AG04450 (cell line): ENCODE data around the gene KRTAP10-6. TPM values are rescaled to one million over a fixed set of nuclear protein-coding genes. Genes with fewer than 3 reads are reported as not detected.

Source experiments
- CTCF ChIA-PET: fragments of 300-600, 350-600 bp; formaldehyde crosslinking; extraction: SDS; loops from one replicate; lab custom pipeline; 2022; ENCODE audit warnings: antibody characterized with exemption, inconsistent platforms; lab: Charles Lee
- POLR2A ChIA-PET: fragments of 350-600 bp; formaldehyde crosslinking; extraction: SDS; loops from one replicate; lab custom pipeline; 2021; ENCODE audit warnings: antibody characterized with exemption, inconsistent platforms; lab: Yijun Ruan, JAX
- DNase-seq: peaks from one replicate; pipeline ENCODE4 v3.0.0-alpha.2; 2011; ENCODE audit warnings: low read depth, low spot score
- H3K27ac ChIP-seq: one replicate; pipeline ENCODE4 v1.5.1; 2012; ENCODE audit warnings: low read depth, low read length, control low read depth
- H3K27me3 ChIP-seq: one replicate; pipeline ENCODE4 v1.6.0; 2012; ENCODE audit warnings: low read length; ENCODE audit not compliant: control insufficient read depth, insufficient read depth
- H3K4me3 ChIP-seq: 2 replicates; pipeline ENCODE4 v1.5.1; 2011; ENCODE audit warnings: mild to moderate bottlenecking, low read depth, low read length, control low read depth
- H3K9me3 ChIP-seq: 2 replicates; pipeline ENCODE4 v1.5.1; 2012; ENCODE audit warnings: low read length; ENCODE audit not compliant: control insufficient read depth, insufficient read depth
- polyA plus RNA-seq: library from polyadenylated mRNA; depleted of rRNA; stranded (reverse); fragments of >200 nt; gene quantifications from 2 replicates; pipeline ENCODE4 v1.2.3, GENCODE V29; 2011
- TF ChIP-seq, protein P1 (sequence below): IDR thresholded peaks from 2 replicates; pipeline ENCODE4 v1.5.1; 2011; ENCODE audit warnings: low read depth, low read length, control low read depth, inconsistent platforms

KRTAP10-6 gene
- polyA plus RNA-seq, 1 experiment, result not detected

DNA sequence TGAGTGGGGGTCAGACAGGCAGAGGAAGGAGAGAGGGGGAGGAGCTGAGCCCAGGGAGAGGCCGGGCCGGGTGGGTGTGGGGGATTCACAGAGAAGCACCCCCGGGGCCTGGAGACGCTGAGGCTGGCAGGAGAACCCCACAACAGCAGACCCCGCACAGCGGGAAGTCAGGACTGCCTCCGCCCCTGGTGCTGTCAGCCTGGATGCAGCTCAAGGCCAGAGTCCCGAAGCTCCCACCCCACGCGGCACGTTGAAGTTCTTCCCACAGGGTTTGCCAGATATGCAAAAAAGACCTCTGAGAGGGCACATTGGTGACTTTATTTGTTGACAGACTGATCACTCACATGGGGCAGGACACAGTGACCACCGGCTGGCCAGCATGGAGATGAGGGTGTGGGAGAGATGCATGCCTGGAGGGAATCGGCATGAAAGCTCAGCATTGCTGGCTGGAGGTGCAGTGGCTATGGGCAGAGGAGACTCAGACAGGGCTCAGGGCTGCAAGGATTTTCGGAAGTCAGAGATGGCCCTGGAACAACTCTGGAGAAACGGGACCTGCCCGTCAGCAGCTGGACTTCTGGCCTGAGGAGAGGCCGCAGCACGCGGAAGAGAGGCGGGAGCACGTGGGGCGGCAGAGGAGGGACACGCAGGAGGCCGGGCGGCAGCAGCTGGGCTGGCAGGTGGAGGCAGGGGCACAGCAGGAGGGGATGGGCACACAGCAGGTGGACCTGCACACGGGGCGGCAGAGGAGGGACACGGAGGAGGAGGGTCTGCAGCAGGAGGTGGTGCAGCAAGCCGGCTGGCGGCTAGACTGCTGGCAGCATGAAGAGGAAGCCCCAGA, 34.6 kb downstream of the KRTAP10-6 start:
- ChIA-PET CTCF (no interaction called here), POLR2A (no interaction called here)
- peaks cover 5% of the 10 kb centered on the region for H3K27me3 ChIP-seq
- TF ChIP-seq, protein P1, sequence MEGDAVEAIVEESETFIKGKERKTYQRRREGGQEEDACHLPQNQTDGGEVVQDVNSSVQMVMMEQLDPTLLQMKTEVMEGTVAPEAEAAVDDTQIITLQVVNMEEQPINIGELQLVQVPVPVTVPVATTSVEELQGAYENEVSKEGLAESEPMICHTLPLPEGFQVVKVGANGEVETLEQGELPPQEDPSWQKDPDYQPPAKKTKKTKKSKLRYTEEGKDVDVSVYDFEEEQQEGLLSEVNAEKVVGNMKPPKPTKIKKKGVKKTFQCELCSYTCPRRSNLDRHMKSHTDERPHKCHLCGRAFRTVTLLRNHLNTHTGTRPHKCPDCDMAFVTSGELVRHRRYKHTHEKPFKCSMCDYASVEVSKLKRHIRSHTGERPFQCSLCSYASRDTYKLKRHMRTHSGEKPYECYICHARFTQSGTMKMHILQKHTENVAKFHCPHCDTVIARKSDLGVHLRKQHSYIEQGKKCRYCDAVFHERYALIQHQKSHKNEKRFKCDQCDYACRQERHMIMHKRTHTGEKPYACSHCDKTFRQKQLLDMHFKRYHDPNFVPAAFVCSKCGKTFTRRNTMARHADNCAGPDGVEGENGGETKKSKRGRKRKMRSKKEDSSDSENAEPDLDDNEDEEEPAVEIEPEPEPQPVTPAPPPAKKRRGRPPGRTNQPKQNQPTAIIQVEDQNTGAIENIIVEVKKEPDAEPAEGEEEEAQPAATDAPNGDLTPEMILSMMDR, result no peak
- DNase-seq, result no peak
- H3K4me3 ChIP-seq, result no peak overlapping the region
- no peak overlapping the region for H3K27ac ChIP-seq
- H3K9me3 ChIP-seq, result no peaks in the 10 kb centered on the region

DNA sequence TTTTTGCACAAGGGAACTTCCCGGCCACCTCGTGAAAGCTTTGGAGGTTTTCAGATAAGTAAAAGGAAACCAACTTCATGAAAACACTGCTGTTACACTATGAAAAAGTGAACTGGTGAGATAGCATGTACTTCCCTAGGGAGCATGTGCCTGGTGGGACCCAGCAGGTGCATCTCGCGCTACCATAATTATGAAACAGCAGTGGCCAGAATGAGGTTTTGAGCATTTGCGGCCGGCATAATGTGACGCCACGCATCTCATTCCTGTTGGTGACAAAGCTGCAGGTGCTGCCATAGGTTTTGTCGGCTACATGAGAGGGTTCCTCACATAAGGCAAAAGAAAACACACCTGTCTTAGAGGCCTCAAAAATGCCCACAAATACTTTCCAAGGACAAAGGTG, 35.4 kb downstream of the KRTAP10-6 start:
- POLR2A ChIA-PET, result no interaction called here
- no peak overlapping the region for H3K4me3 ChIP-seq
- H3K27ac ChIP-seq, result no peak overlapping the region
- H3K27me3 ChIP-seq, result peaks cover 5% of the 10 kb centered on the region
- TF ChIP-seq, protein P1, result no peak
- no peak for DNase-seq
- no peaks in the 10 kb centered on the region for H3K9me3 ChIP-seq
- CTCF ChIA-PET, result no interaction called here

DNA sequence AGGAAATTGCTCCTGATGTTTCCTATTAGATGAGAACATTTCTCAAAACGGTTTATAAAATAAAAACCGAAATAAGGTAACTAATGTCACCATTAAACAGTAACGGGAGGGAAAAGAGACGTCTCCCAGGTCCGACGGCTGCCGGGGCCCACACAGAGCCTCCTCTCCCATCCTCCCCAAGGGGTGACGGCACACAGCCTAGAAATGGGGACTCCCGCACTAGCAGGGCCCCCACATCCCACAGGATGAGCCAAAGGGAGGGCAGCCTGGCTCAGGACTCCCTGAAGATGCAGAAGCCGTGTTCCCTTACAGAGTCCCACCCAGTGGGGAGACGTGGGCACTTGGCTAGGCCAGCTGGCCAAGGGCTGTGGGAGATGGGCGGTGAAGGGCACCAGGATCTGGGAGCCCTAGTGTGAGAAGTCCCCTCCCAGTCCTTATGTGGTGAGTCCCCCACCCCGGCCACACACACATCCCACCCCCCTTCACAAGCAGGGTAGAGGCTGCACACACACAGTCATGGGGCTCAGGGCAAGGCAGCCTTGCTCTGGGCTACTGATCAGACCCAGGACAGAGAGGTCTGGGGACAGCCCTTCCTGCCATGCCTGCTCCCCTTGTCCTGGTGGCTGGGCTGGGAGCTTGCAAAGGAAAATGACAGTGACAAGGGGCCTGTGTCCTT, 37.0 kb downstream of the KRTAP10-6 start:
- no peak overlapping the region for H3K4me3 ChIP-seq
- H3K27me3 ChIP-seq, result peaks cover 5% of the 10 kb centered on the region
- H3K27ac ChIP-seq, result no peak overlapping the region
- DNase-seq, result no peak
- H3K9me3 ChIP-seq, result no peaks in the 10 kb centered on the region
- POLR2A ChIA-PET, result no interaction called here
- TF ChIP-seq, protein P1, result no peak
- CTCF ChIA-PET, result no interaction called here

DNA sequence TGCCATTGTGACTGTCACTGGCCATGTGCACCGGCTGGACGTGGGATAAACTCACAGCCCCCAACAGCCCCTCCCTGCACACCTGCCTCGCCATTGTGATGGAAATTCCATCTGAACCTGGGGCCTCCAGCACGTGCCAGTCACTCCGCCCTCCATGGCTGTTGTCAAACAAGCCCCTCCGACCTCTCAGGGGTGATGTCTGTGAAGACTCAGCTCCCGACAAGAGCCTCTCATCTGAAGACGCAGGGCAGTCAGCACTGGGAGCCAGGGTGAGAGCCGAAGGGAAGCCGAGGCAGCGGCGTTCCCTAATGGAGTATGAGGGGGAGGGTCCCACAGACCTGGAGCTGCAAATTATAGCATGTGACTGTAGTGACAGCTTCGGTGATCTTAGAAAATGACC, 39.6 kb downstream of the KRTAP10-6 start:
- Histone ChIP-seq H3K27me3 (peaks cover 8% of the 10 kb centered on the region), H3K27ac (no peak overlapping the region), H3K4me3 (no peak overlapping the region), H3K9me3 (no peaks in the 10 kb centered on the region; the same call in 1 of the 2 replicates)
- no peak for DNase-seq
- ChIA-PET POLR2A (interaction anchor here (1.1 kb wide), 1 partner anchor 98 kb away, joined by 6 read pairs; the partner anchor contains the start of gene LRRC3), CTCF (no interaction called here)
- TF ChIP-seq, protein P1, result no peak

DNA sequence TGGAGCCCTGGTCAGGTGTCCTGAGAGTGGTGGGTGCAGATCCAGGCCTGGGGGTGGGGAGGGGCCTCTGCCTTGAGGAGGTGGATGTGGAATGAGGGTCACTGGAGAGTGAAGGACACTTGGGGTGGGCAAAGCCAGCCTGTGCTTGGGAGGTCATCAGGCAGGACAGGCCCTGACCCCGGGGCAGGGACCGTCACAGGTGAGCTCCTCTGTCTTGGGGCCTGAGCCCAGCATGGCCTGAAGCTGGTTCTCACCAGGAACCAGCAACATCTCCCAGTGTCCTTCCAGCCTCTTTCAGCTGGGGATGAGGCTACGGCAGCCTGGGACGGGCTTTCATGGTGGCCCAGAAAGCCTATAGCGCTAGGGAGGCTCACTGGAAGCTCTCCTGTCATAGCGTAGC, 40.2 kb downstream of the KRTAP10-6 start:
- peaks cover 8% of the 10 kb centered on the region for H3K27me3 ChIP-seq
- no peak overlapping the region for H3K27ac ChIP-seq
- TF ChIP-seq, protein P1, result no peak
- CTCF ChIA-PET, result no interaction called here
- DNase-seq, result no peak
- POLR2A ChIA-PET, result interaction anchor here (1.1 kb wide), 1 partner anchor 97 kb away, joined by 6 read pairs; the partner anchor contains the start of gene LRRC3
- H3K4me3 ChIP-seq, result no peak overlapping the region
- no peaks in the 10 kb centered on the region; the same call in 1 of the 2 replicates for H3K9me3 ChIP-seq
